HG02610 (cell line): ENCODE results near the gene LIX1L.
A peak's percentile ranks its signal among the peaks of the same experiment; 100 is the strongest.

Experiments
- ATAC-seq: cut with Tn5 transposase; IDR thresholded peaks from one replicate; pipeline ENCODE4 v1.9.1; 2021; ENCODE audit warnings: mild to moderate bottlenecking, moderate library complexity; ENCODE audit not compliant: unreplicated experiment

Gene LIX1L

DNA sequence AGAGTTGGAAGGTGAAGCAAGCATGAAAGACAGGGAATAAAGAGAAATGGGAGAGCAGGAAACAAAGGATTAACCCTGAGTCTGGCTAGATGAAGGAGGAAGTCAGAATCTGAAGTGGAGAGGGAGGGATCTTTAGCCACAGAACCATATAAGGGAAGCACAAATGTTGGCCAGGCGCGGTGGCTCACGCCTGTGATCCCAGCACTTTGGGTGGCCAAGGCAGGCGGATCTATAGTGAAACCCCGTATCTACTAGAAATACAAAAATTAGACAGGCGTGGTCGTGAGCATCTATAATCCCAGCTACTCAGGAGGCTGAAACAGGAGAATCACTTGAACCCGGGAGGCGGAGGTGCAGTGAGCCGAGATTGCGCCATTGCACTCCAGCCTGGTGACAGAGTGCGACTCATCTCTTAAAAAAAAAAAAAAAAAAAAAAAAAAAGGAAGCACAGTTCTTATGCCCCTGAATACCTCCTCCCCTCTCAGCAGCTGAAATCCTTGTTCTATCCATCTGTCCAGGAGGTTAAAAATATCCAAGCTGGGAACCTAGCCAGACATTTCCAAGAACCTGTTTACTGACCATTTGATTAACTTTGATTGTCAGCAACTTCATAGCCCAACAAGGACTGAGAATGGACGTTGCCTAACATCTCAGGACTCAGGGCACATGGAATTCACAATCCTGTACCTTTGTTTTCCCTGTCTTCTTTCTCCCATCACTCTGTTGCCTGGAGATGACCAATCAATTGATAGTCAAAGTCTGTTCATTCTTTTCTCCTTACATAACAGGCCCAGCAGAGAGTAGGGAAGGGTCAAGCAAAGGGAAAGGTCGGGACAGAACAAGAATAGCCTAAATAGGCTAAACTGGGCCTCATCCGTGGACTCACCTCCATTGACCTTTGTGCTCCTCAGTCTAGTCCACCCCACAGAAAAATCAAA is 28.0 kb upstream of the LIX1L start:
- ATAC-seq = no peak

- no peak for ATAC-seq
Observed at GRCh38 chr1:145985129-145985501, 27.3 kb upstream of the LIX1L start.

GRCh38 chr1:145983960-145984830 is 26.4 kb upstream of the LIX1L start:
- no peak for ATAC-seq

DNA sequence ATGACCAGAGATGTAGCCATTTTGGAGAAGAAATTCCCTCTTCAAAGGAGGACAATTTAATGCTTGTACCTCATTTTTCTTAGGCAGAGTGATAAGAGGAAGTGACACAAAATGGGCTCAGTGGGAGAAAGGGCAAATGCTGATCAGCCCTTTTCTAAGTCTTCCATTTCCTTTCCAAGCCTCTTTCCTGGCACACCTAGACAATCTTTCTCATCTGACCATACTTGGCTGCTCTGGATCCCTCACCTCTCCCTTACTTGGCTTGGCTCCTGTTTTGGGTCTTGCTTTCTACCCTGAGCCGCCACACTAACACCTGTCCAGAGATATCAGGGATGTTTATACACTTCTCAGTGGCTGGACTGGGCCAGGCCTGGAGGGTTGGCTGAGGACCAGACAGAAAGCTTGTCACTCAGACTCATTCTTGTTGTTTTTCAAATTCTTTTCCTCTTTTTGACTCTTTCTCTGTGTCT is 25.4 kb upstream of the LIX1L start:
- ATAC-seq = no peak

DNA sequence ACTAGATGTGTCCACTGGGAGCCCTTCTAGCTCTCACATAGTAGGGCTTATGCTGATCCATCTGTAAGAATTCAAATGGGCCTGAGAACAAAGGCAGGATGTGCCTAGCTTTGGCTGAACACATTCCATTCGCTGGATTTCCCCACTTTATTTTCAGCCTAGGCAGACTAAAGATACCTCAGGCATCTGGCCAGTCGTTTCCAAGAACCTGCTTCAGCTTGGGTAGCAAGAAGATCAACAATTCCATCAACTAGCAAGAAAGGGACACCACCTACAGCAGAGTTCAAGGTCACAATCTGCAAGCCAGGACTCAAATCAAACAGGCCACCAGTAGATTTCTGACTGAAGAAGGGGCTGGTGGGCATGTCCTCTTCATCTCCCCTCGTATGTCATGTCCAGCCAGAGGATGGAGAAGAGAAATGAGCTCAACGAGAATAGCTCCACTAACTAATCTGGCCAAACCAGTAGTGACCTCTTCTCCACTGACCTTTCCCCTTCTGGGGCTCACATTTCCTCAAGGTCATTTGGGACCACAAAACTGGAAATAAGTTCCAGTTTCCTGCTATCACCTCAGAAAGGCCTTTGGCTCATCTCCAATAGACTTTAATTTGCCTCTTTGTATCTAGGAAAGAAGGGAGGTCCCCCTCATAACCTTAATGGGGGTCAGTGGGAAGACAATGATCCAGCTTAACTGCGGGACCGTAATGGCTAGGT is 24.4 kb upstream of the LIX1L start:
- ATAC-seq = no peak

DNA sequence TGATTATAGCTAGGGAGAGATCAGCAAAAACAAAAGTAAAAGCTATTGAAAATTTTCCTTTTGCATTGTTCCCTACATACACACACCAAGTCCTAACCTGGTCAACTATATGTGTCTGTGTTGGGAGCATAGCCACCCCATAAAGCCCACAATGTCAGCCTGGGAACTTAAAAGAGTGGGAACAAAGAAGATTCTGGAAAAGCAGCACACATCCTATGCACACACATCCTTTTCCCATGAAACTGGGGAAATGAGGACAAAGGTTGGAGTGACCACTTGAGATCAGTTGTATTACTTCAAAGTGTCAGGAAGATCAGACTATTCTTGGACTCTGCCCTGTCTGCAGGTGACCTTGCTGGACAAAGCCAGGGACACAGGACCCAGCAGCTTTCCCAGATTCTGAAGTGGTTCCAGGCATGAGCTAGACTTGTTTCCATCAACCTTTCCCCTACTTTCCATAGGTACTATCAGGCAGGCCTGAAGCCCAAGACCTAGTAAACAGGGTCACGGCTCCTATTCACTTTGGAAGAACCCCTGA is 22.7 kb upstream of the LIX1L start:
- ATAC-seq = no peak

DNA sequence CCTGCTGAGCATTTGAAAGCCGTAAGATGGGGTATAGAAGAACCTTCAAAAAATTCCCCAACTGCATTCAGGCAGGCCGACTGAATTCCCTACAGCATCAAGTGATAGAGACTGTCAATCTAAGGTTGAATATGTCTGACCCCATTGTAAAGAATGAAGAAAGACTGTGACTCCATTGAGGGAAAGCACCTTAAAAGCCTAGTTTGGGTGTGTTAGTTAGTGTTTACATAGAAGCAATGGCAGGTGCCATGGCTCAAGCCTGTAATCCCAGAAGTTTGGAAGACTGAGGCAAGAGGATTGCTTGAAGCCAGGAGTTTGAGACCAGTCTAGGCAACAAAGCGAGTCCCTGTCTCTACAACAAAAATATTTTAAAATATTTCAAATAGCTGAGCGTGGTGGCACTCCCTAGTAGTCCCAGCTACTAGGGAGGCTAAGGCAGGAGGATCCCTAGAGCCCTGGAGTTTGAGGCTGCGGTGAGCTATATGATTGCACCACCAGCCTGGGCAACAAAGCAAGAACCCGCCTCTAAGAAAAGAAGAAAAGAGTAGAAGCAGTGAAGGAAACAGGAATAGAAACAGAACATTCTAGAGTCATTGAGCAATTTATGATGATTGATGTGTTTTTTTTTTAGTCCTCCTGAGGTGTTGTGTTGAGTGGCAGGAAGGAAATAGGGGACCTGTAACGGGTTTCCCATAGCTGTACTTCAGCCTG is 22.1 kb upstream of the LIX1L start:
- ATAC-seq = no peak

DNA sequence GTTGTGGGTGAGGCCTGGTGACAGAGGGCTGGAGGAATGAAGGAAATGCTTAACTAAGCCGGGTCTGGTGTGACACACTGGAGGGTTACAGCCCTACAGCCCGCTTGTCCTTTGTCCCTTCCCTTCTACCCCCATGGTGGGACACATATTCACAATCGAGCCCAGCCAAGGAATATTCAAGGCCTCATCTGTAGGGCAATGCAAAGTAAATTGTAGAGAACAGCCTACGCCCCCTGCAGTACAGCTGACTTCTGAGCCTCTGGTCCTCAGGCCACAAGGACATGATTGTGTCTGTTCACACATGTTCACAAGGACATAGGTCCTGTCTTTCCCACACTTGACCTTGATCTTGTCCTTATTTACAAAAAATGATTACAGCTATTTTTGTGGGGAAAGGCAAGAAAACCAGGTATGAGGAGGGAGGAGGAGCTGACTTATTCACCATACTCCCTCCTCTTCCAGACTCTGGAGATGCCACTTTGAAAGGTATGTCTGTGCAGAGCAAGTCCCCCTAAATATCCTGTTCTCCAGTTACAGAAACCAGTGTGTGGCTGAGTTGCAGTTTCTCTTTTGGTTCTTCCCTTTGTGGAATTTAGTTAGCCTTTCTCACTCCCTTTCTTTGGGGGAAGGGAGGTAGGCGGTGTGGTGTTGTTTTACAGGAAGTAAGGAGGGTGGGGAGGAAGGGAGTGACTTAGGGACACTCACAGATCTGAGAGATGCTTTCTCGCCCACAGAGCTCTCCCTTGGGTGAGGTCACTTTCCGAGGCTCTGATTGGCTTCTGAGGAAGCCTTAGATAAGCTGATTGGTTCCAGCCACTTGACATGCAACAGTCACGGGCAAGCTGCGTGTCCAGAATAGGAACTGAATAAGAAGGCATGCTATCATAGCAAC is 21.3 kb upstream of the LIX1L start:
- peak; percentile 89 for ATAC-seq

- no peak for ATAC-seq
Observed at GRCh38 chr1:145978471-145978853, 20.6 kb upstream of the LIX1L start.

- ATAC-seq = no peak
Observed at GRCh38 chr1:145977486-145978470, 20.0 kb upstream of the LIX1L start.

- no peak for ATAC-seq
Observed at GRCh38 chr1:145977016-145977415, 19.2 kb upstream of the LIX1L start.

DNA sequence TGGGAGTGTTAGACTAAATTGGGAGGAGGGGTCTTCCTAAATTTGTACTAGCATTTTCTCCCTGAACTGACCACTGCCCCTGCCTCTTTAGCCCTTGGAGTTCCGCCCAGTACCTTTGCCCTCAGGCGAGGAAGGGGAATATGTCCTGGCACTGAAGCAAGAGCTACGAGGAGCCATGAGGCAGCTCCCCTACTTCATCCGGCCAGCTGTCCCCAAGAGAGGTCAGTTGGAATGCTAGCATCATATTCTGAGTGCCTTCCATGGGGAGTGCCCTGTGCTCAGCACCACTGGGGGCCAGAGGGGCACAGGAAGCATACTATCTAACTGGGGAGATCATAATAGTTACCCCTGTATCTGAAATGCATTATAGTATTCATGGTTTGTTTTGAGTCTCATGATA is 17.4 kb upstream of the LIX1L start:
- no peak for ATAC-seq

DNA sequence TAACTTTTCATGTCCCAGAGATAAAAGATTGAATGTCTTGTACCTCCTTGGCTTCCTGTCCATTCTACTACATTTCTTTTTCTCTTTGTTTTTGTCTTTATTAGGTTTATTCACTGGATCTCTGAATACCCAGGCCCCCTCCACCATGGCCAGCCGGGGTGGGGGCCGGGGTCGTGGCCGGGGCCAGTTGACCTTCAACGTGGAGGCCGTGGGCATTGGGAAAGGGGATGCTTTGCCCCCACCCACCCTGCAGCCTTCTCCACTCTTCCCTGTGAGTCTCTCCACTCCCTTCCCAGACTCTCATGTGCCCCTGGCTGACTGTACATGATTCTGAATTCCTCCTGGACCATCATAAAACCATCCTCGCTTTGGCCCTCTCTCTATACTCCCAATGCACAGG is 16.9 kb upstream of the LIX1L start:
- no peak for ATAC-seq

DNA sequence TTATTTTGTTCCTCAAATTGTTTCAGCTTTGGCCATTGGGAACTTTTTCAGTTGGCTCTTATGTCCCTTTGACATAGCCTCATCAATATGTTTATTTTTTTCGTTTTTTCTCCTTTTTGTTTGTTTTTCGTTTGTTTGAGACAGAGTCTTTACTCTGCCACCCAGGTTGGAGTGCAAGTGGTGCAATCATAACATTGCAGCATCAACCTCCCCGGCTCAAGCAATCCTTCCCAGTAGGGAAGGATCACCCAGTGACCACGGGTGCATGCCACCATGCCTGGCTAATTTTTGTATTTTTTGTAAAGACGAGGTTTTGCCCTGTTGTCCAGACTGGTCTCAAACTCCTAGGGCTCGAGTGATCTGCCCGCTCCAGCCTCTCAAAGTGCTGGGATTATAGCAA is 14.8 kb upstream of the LIX1L start:
- no peak for ATAC-seq

- no peak for ATAC-seq
Observed at GRCh38 chr1:145967288-145967687, 9.5 kb upstream of the LIX1L start.

DNA sequence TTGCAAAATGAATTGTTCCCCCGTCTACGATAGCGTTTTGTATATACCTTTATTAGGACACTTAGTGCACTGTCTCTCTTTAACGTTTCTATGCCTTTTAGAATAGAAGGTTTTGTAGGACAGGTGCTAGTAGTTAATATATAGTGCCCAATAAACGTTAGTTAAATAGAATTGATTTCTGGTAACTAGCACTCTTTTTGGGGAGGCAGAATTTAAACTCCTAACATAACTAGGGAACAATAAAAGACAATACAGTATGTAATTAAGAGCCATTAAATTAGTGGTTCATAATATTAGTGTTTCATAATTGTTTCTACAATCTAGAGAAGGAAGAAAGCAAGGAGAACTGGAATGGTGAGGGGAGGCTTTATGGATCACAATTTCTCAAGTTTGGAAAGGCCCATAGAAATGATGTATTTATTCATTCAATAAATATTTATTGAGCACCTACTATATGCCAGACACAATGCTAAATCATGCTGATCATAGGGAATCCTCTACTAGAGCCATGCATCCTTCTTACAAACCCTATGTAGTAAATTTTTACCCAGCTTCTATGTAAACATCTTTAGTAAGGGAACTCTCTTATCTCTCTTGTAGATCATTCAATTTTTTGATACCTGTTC is 7.4 kb upstream of the LIX1L start:
- no peak for ATAC-seq

DNA sequence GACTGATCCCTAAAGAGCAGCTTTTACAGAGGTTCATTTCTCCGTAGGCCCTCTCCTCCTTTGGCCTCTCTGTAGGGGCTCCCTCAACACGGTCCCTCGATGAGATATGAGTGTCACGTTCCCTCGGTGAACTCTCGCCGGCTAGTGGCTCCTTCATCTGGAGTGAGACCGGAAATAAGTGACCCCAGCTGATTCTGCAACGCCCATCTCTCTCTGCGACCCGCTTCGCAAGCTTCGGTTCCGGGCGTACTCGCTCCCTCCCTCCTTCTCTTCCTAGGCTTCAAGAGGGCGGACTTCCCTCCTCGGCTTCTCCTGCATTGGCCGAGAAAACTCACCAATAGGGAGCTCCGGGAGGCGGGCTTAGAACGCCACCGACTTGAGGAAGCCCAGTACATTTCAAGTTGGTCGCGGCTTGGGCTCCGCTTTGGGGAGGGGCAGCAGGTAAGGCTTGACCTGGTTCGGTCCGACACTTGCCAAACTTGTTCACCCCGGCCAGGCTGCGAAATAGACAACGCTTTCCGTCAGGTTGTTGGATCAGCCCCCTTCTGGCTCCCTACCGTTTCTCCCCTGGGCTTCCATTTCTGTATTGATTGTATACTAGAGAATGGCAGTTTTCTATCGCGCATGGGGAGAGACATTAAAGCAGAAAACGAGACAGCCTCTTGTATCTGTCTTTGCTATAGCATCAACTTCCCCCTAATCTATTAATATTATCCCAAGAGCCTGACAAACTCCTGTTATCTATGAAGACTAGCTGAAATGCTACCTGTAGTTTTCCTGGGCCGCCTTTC is 6.7 kb upstream of the LIX1L start, which contains the start of the genes ANKRD34A and POLR3GL:
TSS of gene ANKRD34A (minus strand) at position 248 of the 791 bp plus-strand sequence. CDS start 2,816 bp downstream, outside the sequence.
TSS of gene POLR3GL (plus strand) at position 363 of the 791 bp plus-strand sequence. CDS start 10,176 bp downstream, outside the sequence.
- peak; percentile 92 for ATAC-seq
